22Rv1 (cell line): ENCODE data around the gene RBM4B.

Experiments
- ZFX ChIP-seq: fragments of 450-650 bp; IDR thresholded peaks from 2 replicates; pipeline ENCODE4 v1.6.1; 2017; ENCODE audit warnings: antibody characterized with exemption, borderline replicate concordance
- TF ChIP-seq, protein P1 (sequence below): fragments of 450-650 bp; IDR thresholded peaks from 2 replicates; pipeline ENCODE4 v1.5.1; 2017; ENCODE audit warnings: mild to moderate bottlenecking

DNA sequence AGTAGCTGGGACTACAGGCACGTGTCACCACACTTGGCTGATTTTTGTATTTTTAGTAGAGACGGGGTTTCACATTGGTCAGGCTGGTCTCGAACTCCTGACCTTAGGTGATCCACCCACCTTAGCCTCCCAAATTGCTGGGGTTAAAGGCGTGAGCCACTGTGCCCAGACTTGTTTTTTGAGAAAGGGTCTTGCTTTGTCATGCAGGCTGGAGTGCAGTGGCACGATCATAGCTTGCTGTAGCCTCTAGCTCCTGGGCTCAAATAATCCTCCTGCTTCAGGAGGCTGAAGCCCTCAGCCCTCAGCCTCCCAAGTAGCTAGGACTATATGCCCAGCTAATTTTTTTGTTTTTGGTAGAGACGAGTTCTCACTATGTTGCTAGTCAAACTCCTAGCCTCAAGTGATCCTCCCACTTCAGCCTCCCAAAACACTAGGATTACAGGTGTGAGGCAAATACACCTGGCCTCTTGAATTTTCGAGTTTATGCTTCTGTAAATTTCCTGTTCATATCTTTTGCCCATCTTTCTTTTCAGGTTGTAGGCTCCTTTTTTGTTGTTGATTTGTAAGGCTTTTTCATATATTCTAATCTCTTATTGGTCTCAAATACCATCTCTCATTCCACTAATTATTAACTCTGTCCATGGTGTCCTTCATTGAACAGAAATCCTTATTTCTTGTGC lies 3.4 kb upstream of the RBM4B start:
- TF ChIP-seq, protein P1, sequence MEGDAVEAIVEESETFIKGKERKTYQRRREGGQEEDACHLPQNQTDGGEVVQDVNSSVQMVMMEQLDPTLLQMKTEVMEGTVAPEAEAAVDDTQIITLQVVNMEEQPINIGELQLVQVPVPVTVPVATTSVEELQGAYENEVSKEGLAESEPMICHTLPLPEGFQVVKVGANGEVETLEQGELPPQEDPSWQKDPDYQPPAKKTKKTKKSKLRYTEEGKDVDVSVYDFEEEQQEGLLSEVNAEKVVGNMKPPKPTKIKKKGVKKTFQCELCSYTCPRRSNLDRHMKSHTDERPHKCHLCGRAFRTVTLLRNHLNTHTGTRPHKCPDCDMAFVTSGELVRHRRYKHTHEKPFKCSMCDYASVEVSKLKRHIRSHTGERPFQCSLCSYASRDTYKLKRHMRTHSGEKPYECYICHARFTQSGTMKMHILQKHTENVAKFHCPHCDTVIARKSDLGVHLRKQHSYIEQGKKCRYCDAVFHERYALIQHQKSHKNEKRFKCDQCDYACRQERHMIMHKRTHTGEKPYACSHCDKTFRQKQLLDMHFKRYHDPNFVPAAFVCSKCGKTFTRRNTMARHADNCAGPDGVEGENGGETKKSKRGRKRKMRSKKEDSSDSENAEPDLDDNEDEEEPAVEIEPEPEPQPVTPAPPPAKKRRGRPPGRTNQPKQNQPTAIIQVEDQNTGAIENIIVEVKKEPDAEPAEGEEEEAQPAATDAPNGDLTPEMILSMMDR: no peak
- no peak for TF ChIP-seq ZFX
